Measurements from ENCODE around the gene SUGCT. TPM values are rescaled to one million over a fixed set of nuclear protein-coding genes. Genes with fewer than 3 reads are reported as not detected.

SUGCT gene
- total RNA-seq, 1 experiment from 2014 or later, result 4.6 TPM

DNA sequence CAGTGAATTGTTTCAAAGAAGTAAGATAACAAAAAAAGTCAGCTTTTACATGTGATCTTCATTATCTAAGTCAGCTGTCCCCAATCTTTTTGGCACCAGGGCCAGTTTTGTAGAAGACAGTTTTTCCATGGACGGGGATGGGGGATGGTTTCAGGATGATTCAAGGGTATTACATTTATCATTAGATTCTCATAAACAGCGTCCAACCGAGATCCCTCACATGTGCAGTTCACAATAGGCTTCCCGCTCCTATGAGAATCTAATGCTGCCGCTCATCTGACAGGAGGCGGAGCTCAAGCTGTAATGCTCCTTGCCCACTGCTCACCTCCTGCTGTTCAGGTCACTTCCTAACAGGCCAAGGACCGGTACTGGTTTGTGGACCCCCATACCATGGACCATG, 607.5 kb downstream of the SUGCT start (continued):
- TF ChIP-seq, protein P1, sequence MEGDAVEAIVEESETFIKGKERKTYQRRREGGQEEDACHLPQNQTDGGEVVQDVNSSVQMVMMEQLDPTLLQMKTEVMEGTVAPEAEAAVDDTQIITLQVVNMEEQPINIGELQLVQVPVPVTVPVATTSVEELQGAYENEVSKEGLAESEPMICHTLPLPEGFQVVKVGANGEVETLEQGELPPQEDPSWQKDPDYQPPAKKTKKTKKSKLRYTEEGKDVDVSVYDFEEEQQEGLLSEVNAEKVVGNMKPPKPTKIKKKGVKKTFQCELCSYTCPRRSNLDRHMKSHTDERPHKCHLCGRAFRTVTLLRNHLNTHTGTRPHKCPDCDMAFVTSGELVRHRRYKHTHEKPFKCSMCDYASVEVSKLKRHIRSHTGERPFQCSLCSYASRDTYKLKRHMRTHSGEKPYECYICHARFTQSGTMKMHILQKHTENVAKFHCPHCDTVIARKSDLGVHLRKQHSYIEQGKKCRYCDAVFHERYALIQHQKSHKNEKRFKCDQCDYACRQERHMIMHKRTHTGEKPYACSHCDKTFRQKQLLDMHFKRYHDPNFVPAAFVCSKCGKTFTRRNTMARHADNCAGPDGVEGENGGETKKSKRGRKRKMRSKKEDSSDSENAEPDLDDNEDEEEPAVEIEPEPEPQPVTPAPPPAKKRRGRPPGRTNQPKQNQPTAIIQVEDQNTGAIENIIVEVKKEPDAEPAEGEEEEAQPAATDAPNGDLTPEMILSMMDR (IDR thresholded peaks at IDR 0.05), result no peak
- TF ChIP-seq, protein P2, sequence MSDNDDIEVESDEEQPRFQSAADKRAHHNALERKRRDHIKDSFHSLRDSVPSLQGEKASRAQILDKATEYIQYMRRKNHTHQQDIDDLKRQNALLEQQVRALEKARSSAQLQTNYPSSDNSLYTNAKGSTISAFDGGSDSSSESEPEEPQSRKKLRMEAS (CRISPR knock-in tag; IDR thresholded peaks at IDR 0.05), result no peak
- TF ChIP-seq NFYB (CRISPR knock-in tag; conservative IDR thresholded peaks at IDR 0.05; ENCODE audit: low read depth), result no peak
- no peak for TF ChIP-seq ZBTB21 (CRISPR knock-in tag; IDR thresholded peaks at IDR 0.05; ENCODE audit: borderline replicate concordance)
- TF ChIP-seq, protein P3, sequence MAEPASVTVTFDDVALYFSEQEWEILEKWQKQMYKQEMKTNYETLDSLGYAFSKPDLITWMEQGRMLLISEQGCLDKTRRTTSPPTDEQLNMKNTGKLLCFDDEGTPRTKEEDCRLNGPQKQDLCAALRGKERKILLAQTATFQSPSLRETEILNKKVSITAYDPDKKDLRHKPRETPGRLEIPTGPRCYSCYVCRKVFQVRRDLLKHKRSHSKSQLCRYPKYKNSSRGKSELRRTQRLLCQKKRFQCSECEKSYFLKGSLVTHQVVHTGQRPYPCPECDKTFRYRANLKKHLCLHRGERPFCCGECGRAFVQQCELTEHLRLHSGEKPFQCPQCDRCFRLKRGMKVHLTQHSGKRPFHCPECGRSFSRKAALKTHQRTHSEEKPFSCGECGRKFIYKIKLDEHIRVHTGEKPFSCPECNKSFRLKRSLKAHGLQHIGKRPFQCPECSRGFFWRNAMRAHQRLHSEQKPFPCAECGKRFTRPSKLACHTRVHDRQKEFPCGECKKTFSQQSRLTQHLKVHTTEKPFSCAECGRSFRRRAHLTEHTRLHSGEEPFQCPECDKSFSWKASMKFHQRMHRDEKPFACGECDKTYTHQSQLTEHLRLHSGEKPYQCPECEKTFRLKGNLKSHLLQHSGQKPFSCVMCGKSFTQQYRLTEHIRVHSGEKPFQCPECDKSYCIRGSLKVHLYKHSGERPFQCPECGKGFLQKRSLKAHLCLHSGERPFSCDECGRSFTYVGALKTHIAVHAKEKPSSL (CRISPR knock-in tag; conservative IDR thresholded peaks at IDR 0.05), result no peak
- TF ChIP-seq PRRX2 (CRISPR knock-in tag; IDR thresholded peaks at IDR 0.05), result no peak
- TF ChIP-seq GTF2I (CRISPR knock-in tag; conservative IDR thresholded peaks at IDR 0.05), result no peak
- no peak for TF ChIP-seq ZNF396 (CRISPR knock-in tag; IDR thresholded peaks at IDR 0.05; ENCODE audit: borderline replicate concordance)
- TF ChIP-seq ZNF263 (CRISPR knock-in tag; IDR thresholded peaks at IDR 0.05; ENCODE audit: low read depth), result no peak
- TF ChIP-seq, protein P4, sequence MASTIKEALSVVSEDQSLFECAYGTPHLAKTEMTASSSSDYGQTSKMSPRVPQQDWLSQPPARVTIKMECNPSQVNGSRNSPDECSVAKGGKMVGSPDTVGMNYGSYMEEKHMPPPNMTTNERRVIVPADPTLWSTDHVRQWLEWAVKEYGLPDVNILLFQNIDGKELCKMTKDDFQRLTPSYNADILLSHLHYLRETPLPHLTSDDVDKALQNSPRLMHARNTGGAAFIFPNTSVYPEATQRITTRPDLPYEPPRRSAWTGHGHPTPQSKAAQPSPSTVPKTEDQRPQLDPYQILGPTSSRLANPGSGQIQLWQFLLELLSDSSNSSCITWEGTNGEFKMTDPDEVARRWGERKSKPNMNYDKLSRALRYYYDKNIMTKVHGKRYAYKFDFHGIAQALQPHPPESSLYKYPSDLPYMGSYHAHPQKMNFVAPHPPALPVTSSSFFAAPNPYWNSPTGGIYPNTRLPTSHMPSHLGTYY (CRISPR knock-in tag; IDR thresholded peaks at IDR 0.05), result no peak
- TF ChIP-seq SP1 (CRISPR knock-in tag; conservative IDR thresholded peaks at IDR 0.05), result no peak

DNA sequence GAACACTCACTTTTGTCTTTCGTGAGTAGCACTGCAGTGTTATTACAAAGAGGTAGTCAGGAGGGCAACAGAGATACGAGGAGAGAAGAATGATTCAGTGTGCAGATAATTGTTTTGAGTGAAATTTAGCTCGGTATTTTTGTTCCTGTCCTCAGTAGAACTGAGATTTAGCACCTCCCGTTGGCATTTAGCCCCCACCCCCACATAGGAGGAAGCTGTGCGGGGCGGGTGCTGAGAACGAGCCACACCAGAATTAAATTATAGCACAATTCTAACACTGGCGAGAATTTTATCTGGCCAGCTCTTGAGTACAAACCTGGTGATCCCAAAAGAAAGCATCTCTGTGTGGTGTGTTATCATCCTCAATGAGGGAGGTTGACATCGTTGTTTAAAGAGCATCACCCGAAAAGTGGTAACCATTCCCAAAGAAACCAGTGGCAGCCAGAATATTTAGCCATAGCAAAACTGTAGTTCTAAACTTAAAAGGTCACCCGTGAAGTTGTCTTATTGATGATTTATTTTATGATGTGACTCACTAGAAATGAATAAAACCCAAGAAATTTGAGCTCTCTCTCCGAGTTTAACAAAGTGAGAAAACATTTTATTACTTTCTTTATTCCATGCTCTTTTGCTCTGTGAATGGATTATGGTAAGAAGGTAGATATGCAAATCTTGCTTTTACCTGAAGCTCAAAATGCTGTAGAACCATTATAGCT, 612.2 kb downstream of the SUGCT start:
- H3K4me1 Mint-ChIP-seq, result peaks cover 56% of the 10 kb centered on the region
- ChIA-PET POLR2A (interaction anchor here (0.6 kb wide), 1 partner anchor 190 kb away, joined by 4 read pairs; no protein-coding TSS in a partner anchor), CTCF (no interaction called here)
- no peaks in the 10 kb centered on the region for H3K36me3 Mint-ChIP-seq
- no peaks in the 10 kb centered on the region for H3K27me3 Mint-ChIP-seq (ENCODE audit: low read depth)
- no peak overlapping the region for H3K4me3 Mint-ChIP-seq
- DNase-seq (ENCODE audit: low spot score) (no peak), ATAC-seq (no peak)
- peak overlapping the region; percentile 26 for H3K27ac Mint-ChIP-seq
- peaks cover 3% of the 10 kb centered on the region; the same call in 1 of the 2 replicates for H3K9me3 Mint-ChIP-seq
- TF ChIP-seq CREB1 (CRISPR knock-in tag; IDR thresholded peaks at IDR 0.05), result no peak
- no peak for TF ChIP-seq ELF4 (CRISPR knock-in tag; IDR thresholded peaks at IDR 0.05; ENCODE audit: low read depth)
- TF ChIP-seq, protein P5, sequence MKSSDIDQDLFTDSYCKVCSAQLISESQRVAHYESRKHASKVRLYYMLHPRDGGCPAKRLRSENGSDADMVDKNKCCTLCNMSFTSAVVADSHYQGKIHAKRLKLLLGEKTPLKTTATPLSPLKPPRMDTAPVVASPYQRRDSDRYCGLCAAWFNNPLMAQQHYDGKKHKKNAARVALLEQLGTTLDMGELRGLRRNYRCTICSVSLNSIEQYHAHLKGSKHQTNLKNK (CRISPR knock-in tag; IDR thresholded peaks at IDR 0.05), result no peak
- TF ChIP-seq, protein P6, sequence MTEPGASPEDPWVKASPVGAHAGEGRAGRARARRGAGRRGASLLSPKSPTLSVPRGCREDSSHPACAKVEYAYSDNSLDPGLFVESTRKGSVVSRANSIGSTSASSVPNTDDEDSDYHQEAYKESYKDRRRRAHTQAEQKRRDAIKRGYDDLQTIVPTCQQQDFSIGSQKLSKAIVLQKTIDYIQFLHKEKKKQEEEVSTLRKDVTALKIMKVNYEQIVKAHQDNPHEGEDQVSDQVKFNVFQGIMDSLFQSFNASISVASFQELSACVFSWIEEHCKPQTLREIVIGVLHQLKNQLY (CRISPR knock-in tag; IDR thresholded peaks at IDR 0.05), result no peak
- TF ChIP-seq, protein P7, sequence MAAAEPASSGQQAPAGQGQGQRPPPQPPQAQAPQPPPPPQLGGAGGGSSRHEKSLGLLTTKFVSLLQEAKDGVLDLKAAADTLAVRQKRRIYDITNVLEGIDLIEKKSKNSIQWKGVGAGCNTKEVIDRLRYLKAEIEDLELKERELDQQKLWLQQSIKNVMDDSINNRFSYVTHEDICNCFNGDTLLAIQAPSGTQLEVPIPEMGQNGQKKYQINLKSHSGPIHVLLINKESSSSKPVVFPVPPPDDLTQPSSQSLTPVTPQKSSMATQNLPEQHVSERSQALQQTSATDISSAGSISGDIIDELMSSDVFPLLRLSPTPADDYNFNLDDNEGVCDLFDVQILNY (CRISPR knock-in tag; IDR thresholded peaks at IDR 0.05), result no peak
- TF ChIP-seq KAT7 (CRISPR knock-in tag; IDR thresholded peaks at IDR 0.05; ENCODE audit: borderline replicate concordance), result no peak
- TF ChIP-seq ZNF121 (CRISPR knock-in tag; IDR thresholded peaks at IDR 0.05), result no peak
- no peak for TF ChIP-seq ZNF219 (CRISPR knock-in tag; IDR thresholded peaks at IDR 0.05; ENCODE audit: borderline replicate concordance)
- TF ChIP-seq SOX15 (CRISPR knock-in tag; IDR thresholded peaks at IDR 0.05), result no peak
- TF ChIP-seq ZNF423 (CRISPR knock-in tag; IDR thresholded peaks at IDR 0.05), result no peak
- TF ChIP-seq CBFB (CRISPR knock-in tag; IDR thresholded peaks at IDR 0.05; ENCODE audit: low read depth), result no peak
- no peak for TF ChIP-seq JUN (CRISPR knock-in tag; IDR thresholded peaks at IDR 0.05)
- TF ChIP-seq, protein P8, sequence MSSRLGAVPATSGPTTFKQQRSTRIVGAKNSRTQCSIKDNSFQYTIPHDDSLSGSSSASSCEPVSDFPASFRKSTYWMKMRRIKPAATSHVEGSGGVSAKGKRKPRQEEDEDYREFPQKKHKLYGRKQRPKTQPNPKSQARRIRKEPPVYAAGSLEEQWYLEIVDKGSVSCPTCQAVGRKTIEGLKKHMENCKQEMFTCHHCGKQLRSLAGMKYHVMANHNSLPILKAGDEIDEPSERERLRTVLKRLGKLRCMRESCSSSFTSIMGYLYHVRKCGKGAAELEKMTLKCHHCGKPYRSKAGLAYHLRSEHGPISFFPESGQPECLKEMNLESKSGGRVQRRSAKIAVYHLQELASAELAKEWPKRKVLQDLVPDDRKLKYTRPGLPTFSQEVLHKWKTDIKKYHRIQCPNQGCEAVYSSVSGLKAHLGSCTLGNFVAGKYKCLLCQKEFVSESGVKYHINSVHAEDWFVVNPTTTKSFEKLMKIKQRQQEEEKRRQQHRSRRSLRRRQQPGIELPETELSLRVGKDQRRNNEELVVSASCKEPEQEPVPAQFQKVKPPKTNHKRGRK (CRISPR knock-in tag; IDR thresholded peaks at IDR 0.05; ENCODE audit: borderline replicate concordance), result no peak
- no peak for TF ChIP-seq RELA (CRISPR knock-in tag; IDR thresholded peaks at IDR 0.05; ENCODE audit: borderline replicate concordance)
